Measurements from ENCODE around the gene KIAA0232.
A peak's percentile ranks its signal among the peaks of the same experiment; 100 is the strongest.

The KIAA0232 gene, protein sequence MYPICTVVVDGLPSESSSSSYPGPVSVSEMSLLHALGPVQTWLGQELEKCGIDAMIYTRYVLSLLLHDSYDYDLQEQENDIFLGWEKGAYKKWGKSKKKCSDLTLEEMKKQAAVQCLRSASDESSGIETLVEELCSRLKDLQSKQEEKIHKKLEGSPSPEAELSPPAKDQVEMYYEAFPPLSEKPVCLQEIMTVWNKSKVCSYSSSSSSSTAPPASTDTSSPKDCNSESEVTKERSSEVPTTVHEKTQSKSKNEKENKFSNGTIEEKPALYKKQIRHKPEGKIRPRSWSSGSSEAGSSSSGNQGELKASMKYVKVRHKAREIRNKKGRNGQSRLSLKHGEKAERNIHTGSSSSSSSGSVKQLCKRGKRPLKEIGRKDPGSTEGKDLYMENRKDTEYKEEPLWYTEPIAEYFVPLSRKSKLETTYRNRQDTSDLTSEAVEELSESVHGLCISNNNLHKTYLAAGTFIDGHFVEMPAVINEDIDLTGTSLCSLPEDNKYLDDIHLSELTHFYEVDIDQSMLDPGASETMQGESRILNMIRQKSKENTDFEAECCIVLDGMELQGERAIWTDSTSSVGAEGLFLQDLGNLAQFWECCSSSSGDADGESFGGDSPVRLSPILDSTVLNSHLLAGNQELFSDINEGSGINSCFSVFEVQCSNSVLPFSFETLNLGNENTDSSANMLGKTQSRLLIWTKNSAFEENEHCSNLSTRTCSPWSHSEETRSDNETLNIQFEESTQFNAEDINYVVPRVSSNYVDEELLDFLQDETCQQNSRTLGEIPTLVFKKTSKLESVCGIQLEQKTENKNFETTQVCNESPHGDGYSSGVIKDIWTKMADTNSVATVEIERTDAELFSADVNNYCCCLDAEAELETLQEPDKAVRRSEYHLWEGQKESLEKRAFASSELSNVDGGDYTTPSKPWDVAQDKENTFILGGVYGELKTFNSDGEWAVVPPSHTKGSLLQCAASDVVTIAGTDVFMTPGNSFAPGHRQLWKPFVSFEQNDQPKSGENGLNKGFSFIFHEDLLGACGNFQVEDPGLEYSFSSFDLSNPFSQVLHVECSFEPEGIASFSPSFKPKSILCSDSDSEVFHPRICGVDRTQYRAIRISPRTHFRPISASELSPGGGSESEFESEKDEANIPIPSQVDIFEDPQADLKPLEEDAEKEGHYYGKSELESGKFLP (N-terminal part only)

DNA sequence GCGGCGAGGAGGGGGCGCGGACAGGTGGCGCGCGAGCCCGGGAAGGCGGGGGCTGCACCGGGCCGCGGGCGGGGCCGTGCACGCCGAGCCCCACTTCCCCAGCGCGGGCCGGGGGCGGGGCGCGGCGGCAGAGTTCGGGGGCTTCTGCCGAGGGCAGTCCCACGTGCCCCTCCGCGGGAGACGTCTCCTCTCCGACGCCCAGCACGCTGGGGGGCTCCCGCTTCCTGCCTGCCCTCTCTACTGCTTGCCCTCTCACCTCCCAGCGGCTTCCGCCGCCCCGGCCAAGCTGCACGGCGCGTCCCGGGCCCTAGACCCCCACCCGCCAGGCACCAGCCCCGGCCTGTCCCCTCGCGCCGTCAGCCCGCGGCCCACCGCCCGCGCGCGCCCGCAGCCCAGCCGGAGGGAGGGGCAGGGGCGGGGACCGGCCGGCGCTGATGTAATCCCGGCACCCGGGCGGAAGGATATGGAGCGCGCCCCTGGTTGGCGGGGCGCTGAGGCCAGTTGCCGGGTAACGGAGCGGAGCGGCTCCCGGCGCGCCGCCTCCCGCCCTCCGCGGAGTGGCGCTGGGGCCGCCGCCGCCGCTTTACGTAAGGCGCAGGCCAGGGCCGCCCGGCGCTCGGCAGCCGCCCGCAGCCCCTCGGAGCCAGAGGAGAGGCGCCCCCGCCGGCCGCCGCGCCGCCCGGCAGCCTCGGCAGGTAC is at the start of gene KIAA0232:
KIAA0232 (plus strand) TSS at position 581 of the 699 bp plus-strand sequence. CDS start 41,727 bp downstream, outside the sequence.
- DNase-seq (ENCODE audit: low spot score) = peak; percentile 92

DNA sequence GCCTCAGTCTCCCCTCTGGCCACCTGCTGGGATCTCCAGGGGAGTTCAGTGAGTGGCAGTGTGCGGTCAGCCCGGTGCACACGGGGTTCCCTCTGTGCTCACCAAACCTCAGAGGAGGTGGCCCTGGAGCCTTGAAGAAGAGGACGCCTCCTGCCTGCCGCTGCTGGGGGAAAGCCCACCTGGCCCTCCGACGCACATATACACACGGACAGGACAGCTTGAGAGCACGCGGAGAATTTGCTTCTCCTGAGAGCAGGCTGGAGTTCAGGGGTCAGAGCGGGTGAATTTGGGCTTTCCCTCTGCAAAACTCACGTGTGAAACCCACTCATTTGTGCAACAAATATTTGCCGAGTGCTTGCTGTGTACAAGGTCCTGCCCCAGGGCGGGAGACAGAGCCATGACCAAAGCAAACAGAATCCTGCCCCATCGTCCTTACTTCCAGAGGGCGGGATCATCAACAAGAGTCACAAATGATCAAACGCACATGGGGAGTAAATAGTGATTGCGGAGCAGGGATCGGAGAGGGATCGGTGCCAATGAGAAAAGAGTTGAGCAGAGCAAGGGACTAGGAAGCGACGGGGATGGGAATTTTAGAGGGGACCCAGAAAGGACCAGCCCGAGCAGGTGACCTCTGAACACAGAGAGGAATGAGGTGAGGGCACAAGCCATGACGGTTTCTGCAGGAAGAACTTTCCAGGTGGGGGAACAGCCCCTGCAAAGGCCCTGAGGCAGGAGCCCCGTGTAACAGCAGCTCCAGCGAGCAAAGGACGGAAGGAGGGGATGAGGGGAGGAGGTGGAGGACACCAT is 49.0 kb upstream of the KIAA0232 start:
- no peak for DNase-seq (ENCODE audit: low spot score)

DNA sequence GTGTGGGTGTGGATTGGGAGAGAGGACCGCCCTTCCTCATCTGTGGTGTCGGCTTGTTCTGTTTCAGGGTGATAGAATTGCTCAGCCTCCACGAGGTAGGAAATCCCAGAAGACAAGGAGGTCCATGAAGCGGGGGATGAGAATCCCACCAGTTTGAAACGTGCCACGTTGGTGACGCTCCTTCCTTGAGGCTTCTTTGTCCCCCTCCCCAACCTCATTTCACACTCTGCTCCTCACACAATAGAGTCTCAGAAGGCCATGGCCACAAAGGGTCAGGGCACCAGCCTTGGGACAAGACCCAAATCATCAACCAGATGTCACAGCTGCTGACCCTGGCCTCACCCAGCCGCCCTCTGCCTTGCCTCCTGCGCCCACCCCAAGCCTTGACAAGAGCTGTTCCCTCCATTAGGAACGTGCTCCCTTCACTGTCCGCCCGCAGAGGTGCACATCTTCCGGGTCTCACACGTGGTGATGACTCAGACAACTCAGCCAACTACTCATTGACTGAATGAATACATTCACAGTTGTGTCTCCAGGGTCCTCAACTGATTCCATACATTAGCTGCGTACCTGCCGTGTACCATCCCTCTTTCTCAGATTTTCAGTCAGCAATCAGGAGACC is 48.3 kb upstream of the KIAA0232 start:
- no peak for DNase-seq (ENCODE audit: low spot score)

DNA sequence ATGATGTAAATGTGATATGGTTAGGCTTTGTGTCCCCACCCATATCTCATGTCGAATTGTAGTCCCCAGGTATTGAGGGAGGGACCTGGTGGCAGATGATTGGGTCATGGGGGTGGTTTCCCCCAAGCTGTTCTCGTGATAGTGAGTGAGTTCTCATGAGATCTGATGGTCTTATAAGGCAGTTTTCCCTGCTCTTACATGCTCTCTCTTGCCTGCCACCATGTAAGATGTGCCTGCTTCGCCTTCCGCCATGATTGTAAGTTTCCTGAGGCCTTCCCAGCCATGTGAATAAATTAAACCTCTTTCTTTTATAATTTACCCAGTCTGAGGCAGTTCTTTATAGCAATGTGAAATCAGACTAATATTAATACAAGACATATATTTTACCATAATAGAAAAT is 42.6 kb upstream of the KIAA0232 start:
- DNase-seq (ENCODE audit: low spot score) = no peak

DNA sequence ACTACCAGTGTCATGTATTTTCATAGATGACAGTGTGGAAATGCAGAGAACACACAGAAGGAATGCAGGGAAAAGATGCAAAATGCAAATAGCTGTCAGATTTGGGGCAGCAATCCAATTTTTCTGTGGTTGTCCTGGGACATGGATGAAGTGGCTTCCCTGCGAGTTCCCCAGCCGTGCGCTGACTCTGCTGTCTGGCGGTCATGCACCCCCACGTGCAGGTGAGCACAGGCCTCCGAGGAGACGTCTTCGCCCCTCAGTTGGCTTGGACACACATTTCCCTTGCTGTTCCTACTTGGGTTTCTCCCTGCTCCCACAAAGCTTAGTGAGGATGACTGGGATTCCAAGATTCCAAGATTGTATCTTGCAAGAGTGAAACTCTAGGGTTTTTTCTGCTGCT is 42.2 kb upstream of the KIAA0232 start:
- DNase-seq (ENCODE audit: low spot score) = no peak

DNA sequence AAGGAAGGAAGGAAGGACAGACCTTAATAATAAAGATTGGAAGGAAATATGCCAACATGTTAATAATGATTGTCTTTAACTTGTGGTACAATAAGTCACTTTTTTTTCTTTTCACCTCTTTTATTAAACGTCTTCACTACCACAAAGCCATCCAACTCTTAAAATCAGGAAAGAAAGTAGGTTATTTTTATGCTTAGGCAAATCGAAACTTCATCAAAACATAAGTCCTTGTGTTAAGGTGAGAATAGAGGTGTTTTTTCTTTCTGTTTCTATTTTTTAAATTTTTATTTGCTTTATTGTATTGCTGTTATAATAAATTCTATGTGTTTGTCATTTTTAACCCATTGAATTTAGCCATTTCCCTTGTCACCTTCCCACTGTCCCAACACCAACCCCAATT is 40.0 kb upstream of the KIAA0232 start:
- DNase-seq (ENCODE audit: low spot score) = no peak

DNA sequence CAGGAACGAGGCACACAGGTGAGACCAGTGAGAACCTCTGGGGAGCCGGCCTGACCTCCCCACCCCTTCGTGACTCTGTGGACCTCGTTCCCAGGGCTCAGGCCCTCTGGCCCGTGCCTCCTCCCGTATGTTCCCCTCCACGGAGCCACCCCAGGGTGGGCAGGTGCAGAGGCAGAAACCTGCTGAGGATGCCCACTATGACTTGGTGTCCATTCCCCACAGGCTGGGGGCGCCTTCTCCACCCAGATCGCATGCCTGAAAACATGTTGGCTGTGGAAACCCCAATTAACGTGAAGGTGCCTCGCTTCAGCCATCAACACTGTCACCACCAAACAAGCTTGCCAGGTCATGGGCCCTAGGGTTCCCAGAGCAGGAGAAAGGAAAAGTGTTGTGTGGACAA is 39.5 kb upstream of the KIAA0232 start:
- no peak for DNase-seq (ENCODE audit: low spot score)

DNA sequence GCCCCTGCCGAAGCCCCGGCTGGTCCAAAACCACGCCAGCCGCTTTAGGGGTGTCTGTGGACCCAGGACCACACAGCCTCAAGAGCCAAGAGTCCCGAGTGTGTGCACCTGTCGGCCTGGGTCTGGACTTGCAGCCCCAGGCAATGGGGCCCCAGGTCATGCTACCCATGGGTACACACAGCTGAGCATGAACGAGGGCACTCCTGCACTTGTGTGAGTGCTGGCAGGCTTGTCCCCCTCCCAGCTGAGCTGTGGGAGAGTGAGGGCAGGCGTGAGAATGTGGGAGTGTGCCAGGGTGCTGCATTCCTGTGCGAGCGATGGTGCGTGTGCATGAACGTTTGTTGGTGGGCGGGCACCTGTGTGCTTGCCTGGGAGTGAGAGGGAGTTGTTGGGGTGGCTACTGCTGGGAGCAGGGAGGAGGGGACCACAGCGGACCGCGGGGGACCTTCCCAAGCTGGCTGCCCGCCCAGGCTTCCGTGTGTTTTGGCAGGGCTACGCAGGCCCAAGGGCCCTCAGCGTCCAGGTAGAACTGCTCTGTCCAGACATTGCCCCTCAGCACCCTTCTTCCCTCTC is 35.7 kb upstream of the KIAA0232 start:
- DNase-seq (ENCODE audit: low spot score) = no peak

DNA sequence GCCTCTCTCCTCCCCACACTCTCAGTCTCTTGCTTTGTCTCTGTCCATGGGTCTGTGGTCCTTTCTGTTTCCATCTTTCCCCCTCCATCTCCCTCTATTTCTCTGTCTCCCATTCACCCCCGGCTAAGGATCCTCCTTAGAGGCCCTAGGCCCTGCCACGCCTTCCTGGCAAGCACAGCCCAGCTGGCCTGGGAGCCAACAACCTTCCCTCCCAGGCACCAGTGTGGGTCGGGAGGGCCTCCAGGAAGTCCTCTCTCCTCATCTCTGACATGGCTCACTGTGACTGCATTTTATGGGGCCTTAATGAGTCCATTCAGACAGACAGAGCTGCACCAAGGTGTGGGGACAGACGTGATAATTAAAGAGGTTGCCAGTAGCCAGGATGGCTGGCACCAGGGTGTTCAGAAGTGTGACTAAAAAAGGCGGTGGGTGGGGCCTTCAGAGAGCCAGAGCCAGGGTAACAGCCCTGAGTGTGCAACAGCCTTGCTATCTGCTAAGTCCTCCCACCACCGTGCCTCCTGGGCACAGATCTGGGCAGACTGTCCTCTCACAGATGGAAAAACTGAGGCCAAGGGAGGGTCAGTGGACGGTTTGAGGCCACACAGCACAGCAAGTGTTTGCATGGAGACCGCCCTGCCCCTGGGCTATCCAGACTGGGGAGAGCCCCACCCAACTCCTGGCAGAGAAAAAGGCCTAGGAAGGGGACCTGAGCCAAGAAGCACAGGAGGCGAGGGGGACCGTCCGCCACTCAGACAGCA is 35.1 kb upstream of the KIAA0232 start:
- no peak for DNase-seq (ENCODE audit: low spot score)

DNA sequence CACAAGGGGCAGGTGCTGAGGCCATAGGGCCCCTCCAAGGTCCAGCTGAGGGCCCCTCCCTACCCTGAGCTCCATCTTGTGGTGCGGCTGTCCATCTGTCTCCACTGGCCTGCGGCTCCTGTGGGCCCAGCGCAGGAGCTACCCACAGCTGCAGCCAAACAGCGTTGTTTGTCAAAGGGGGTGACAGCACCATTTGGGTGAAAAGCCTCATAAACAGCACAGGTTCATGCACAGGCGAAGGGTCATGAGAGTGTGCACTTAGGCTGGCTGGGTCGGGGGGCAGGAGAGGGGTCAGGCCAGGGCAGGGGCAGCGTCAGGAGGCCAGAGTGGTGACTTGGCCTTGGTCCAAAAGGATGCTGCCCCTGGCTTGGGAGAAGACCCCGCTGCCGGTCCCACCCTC is 34.2 kb upstream of the KIAA0232 start:
- no peak for DNase-seq (ENCODE audit: low spot score)

DNA sequence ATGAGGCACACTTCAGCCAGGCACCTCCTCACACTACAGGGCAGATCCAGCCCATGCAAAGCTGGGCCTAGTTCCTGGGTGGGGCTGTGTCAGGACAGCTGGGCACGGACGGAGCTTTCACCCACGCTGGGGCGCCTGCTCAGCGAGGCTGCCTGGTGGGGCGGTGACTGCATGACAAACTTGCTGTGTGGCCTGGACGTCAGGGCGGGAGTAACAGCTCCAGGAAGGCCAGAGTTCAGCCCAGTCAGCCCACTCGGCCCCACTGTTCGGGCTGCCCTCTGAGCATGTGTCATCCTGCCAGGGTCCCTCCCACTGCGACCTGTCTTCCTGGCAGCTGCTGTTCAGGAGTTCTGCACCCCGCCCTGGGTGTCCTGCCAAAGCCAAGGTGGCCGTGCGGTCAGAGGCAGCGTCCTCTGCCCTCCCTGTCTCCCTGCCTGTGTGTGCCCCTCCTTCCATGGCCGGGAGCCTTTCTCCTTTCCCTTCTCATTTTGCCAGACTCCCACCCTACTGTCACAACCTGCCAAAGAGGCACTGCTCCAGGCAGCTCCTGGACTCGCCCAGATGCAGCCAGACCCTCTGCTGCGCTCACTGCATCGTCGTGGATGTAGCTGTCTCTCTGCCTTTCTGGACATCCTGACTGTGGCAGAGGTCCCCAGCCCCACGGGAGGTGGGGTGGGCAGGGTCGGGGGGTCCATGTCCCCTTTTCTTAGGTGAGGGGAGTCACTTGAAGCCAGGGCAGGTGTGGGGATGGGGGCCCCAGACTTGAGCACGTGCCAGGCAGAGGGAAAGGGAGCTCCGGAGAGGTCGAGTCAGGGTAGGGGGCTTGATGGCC is 33.0 kb upstream of the KIAA0232 start:
- no peak for DNase-seq (ENCODE audit: low spot score)

DNA sequence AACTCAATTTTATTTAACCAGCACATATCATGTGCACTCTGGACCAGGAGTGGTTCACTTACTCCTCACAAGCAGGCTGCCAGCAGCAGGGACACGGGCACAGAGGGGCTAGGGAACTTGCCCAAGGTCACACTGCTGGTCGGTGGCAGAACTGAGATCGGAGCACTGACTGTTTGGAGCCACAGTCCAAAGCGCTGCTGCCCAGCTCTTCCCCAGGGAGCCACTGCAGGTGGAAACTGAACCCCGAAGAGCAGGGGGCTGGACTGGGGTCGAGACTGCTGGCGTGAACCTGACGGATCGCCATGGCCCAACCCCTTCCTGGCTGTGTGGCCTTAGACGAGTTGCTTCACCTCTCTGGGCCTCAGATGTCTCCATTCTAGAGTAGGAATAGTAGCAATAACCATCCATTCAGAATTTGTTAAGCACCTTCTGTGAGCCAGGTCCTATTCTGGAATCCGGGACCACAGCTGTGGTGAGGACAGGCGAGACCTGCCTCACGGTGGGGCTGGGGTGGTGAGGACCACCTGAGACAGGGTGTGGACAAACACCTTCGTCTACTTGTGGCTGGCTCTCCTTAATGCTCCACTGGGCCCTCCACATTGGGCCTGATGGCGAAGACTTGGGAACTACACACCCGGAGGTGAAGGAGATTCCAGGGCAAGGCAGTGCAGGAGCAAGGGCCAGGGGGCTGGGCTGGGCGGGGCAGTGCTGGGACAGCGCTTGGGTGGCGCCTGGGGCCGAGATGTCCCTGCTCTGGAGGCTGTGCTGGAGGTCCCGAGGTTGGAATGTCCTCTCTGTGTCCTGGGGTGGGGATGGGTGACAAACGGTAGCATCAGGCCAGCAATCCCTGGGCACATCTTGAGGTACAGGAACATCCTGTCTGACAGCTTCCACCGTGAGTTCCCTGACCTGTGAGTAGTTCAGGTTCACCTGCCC is 32.0 kb upstream of the KIAA0232 start:
- no peak for DNase-seq (ENCODE audit: low spot score)

DNA sequence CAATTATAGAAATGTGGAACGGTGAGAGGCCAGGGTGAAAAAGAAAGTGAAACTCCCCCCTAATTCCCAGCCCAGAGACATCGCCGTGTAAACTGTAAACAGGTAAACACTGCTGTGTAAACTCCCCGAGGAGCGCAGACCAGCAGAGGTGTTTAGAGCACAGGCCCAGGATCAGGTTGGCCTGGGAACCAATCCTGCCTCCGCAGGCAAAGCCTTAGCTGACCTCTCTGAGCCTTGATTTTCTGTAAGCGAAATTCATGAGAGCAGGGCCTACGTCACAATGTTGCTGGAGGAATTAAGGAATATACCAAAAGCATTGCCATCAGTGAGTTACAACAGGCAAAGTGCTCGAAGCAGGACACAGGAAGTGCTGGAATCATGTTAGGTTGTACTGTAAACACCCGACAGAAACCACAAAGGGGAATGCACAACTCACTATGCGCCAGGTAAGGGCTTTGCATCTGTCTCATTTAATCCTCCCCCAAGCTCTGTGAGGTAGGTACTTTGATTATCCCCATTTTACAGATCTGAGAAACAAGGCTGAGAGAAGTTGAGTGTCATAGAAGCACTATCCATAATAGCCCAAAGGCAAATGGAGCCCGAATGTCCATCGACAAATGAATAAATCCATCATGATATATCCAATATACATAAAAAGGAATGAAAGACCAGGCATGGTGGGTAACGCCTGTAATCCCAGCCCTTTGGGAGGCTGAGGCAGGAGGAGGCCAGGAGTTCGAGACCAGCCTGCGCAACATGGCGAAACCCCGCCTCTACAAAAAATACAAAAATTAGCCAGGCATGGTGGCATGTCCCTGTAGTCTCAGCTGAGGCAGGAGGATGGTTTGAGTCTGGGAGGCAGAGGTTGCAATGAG is 30.7 kb upstream of the KIAA0232 start:
- no peak for DNase-seq (ENCODE audit: low spot score)

DNA sequence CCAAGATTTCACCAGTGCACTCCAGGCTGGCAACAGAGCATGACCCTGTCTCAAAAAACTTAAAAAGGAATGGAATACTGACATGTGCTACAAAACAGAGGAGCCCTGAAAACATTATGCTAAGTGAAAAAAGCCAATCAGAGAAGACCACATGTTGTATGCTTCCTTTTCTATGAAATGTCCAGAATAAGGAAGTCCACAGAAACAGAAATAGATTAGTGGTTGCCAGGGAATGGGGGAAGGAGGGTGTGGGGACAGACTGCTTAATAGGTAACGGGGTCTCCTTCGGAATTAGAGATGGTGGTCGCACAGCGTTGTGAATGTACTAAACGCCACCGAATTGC is 30.1 kb upstream of the KIAA0232 start:
- DNase-seq (ENCODE audit: low spot score) = peak; percentile 26

DNA sequence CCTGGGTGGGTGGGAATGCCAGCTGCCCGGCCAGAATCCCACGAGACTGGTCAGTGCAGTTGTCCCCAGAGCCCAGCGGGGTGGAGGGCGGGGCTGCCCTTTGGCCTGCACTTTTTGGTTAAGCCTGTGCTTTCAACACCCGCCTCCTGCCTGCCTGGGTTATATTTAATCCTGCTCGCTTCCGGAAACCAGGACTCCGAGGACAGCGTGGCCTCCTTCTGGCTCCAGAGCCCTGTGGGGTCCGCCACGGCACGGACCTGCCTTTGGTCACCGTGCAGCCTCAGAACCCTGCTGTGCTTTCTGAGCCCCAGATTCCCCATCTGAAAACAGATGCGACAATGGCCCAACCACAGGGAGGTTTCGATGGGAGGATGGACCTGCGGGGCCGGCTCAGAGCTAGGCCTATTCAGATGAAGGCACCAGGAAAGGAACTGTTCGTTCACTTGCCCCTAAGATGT is 29.4 kb upstream of the KIAA0232 start:
- no peak for DNase-seq (ENCODE audit: low spot score)

DNA sequence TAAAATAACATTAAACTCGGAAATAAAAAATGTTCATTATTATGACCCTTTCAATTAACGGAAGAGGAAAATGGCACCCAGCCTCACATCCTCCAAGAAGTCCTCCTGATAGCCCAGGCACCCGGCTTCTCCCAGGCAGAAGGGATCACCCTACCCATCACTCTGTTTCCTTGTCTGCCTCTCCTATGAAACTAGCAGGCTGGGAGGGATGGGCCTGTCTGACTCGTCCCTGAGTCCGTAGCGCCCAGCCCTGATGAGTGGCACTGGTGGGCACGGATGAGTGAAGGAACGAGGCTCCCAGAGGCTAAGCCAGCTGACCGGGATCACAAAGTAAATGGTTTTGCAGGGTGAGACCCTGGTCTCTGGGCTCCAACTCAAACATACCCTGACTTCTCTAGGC is 28.6 kb upstream of the KIAA0232 start:
- no peak for DNase-seq (ENCODE audit: low spot score)

Measured in globus pallidus (tissue), 1 donor.